Measurements from ENCODE around the gene NEK3.
"Not testable (repeated sequence)": the region's sequence is repeated elsewhere in the genome, so short reads cannot be mapped to it uniquely, and the experiment has no call there.

NEK3 gene

DNA sequence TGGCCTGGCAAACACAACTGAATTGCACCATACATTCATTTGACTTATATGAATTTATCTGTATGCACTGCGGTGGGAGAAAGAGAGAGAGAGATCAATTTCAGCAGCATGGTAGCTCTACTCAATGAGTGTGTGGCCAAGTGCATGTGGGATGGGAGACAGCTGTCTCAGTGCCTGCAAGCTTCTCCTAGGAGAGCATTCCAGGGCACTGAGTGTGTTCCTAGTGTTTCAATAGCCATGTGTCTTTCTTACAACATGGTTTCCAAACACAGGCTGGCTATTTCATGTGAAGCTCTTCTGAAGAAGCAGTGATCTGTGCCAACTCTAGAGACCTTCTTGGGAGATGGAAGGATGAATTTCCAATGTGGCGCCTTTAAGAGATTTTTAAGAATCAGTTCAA lies 74.0 kb downstream of the NEK3 start:
- Histone ChIP-seq H3K9ac (no peak overlapping the region), H3K4me3 (no peak overlapping the region), H3K4me1 (no peaks in the 10 kb centered on the region), H4K20me1 (no peaks in the 10 kb centered on the region), H3K9me3 (replicated peaks in 1 of 11) (no peaks in the 10 kb centered on the region), H3K27me3 (no peaks in the 10 kb centered on the region), H3K4me2 (no peak overlapping the region), H3K36me3 (no peaks in the 10 kb centered on the region), H3K27ac (no peak overlapping the region)
- no peak for TF ChIP-seq Cebpa-rat (IDR thresholded peaks at IDR 0.05)

DNA sequence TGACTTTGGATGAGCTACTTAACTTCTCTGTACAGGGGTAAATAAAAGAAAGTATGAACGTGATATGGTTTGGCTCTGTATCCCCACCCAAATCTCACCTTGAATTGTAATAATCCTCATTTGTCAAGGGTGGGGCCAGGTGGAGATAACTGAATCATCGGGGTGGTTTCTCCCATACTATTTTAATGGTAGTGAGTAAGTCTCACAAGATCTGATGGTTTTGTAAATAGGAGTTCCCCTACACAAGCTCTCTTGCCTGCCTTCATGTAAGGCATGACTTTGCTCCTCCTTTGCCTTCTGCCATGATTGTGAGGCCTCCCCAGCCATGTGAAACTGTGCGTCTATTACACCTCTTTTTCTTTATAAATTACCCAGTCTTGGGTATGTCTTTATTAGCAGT lies 74.4 kb downstream of the NEK3 start:
- H3K9ac ChIP-seq; H3K4me2 ChIP-seq; H3K36me3 ChIP-seq; H3K4me3 ChIP-seq; H4K20me1 ChIP-seq; H3K4me1 ChIP-seq; H3K27me3 ChIP-seq; H3K9me3 ChIP-seq (replicated peaks in 1 of 11); H3K27ac ChIP-seq: not testable (repeated sequence)

All from BLaER1 treated with 17β-estradiol and CSF1 and Interleukin-3, amounts not matched to agents 10 nM and 100 nM (cell line).